DOHH2 (cell line): Measurements from ENCODE around the gene ARL6.

Source experiments
- H3F3A ChIP-seq: fragments of 200-600 bp; sonication (generic), shearing (Covaris generic); 2 replicates; pipeline ENCODE4 v1.6.0; 2016; ENCODE audit warnings: antibody characterized with exemption, mild to moderate bottlenecking; ENCODE audit not compliant: control insufficient read depth, insufficient read depth
- H3K27ac ChIP-seq: fragments of 200-600 bp; sonication (generic); 2 replicates; pipeline ENCODE4 v1.5.1; 2014; ENCODE audit warnings: low read depth, mild to moderate bottlenecking, low read length, moderate library complexity
- H3K27me3 ChIP-seq: fragments of 200-600 bp; sonication (generic); 2 replicates; pipeline ENCODE4 v1.6.1; 2014; ENCODE audit warnings: mild to moderate bottlenecking, low read length, mixed read lengths; ENCODE audit not compliant: control insufficient read depth
- H3K36me3 ChIP-seq: fragments of 200-600 bp; sonication (generic); 2 replicates; pipeline ENCODE4 v1.6.1; 2014; ENCODE audit warnings: mild to moderate bottlenecking, low read length, moderate library complexity, mixed read lengths; ENCODE audit not compliant: control insufficient read depth
- H3K4me1 ChIP-seq: fragments of 200-600 bp; sonication (generic); 2 replicates; pipeline ENCODE4 v1.6.1; 2014; ENCODE audit warnings: mild to moderate bottlenecking, low read length, mixed read lengths; ENCODE audit not compliant: control insufficient read depth
- H3K4me2 ChIP-seq: fragments of 200-600 bp; sonication (generic); 2 replicates; pipeline ENCODE4 v1.6.0; 2014; ENCODE audit warnings: mild to moderate bottlenecking, low read length, moderate library complexity
- H3K4me3 ChIP-seq: fragments of 200-600 bp; sonication (generic); 2 replicates; pipeline ENCODE4 v1.5.1; 2014; ENCODE audit warnings: mild to moderate bottlenecking, low read length, mixed read lengths
- H3K79me2 ChIP-seq: fragments of 200-600 bp; sonication (generic); 2 replicates; pipeline ENCODE4 v1.6.1; 2014; ENCODE audit warnings: mild to moderate bottlenecking, low read length, mixed read lengths; ENCODE audit not compliant: control insufficient read depth
- H3K9me2 ChIP-seq: fragments of 200-600 bp; sonication (generic); replicated peaks from 2 replicates; pipeline ENCODE4 v1.6.1; 2014; ENCODE audit warnings: mild to moderate bottlenecking, low read length, mixed read lengths; ENCODE audit not compliant: control insufficient read depth
- H3K9me3 ChIP-seq: fragments of 200-600 bp; sonication (generic); 2 replicates; pipeline ENCODE4 v1.6.1; 2014; ENCODE audit warnings: antibody characterized with exemption, low read length, mixed read lengths; ENCODE audit not compliant: control insufficient read depth, insufficient read depth
- H4K20me1 ChIP-seq: fragments of 200-600 bp; sonication (generic); 2 replicates; pipeline ENCODE4 v1.6.0; 2014; ENCODE audit warnings: low read depth, mild to moderate bottlenecking, antibody characterized with exemption, low read length, moderate library complexity; ENCODE audit not compliant: control insufficient read depth, insufficient read depth
- EZH2phosphoT487 ChIP-seq: fragments of 200-600 bp; sonication (generic); IDR thresholded peaks from 2 replicates; pipeline ENCODE4 v1.6.1; 2017; ENCODE audit warnings: borderline replicate concordance, mild to moderate bottlenecking, antibody characterized with exemption, low read length, moderate library complexity, mixed read lengths
- TF ChIP-seq, protein P1 (sequence below): fragments of 200-600 bp; sonication (generic); IDR thresholded peaks from one replicate; pipeline ENCODE4 v1.5.1; 2014; ENCODE audit warnings: antibody characterized with exemption, mild to moderate bottlenecking, low read depth, low read length; ENCODE audit not compliant: poor library complexity, severe bottlenecking

The ARL6 gene

GRCh38 chr3:97827741-97828471 lies 63.3 kb downstream of the ARL6 start:
- Histone ChIP-seq H3K27ac (no peak overlapping the region), H3K9me3 (no peaks in the 10 kb centered on the region), H3K36me3 (no peaks in the 10 kb centered on the region), H4K20me1 (no peaks in the 10 kb centered on the region), H3K4me3 (no peak overlapping the region), H3K4me2 (no peak overlapping the region), H3F3A (0 out of 2 replicates have a peak, but pooled peaks cover 3% of the 10 kb centered on the region), H3K4me1 (peaks cover 7% of the 10 kb centered on the region), H3K9me2 (no peaks in the 10 kb centered on the region), H3K79me2 (no peaks in the 10 kb centered on the region), H3K27me3 (peaks cover 14% of the 10 kb centered on the region)
- TF ChIP-seq EZH2phosphoT487: no peak
- TF ChIP-seq, protein P1, sequence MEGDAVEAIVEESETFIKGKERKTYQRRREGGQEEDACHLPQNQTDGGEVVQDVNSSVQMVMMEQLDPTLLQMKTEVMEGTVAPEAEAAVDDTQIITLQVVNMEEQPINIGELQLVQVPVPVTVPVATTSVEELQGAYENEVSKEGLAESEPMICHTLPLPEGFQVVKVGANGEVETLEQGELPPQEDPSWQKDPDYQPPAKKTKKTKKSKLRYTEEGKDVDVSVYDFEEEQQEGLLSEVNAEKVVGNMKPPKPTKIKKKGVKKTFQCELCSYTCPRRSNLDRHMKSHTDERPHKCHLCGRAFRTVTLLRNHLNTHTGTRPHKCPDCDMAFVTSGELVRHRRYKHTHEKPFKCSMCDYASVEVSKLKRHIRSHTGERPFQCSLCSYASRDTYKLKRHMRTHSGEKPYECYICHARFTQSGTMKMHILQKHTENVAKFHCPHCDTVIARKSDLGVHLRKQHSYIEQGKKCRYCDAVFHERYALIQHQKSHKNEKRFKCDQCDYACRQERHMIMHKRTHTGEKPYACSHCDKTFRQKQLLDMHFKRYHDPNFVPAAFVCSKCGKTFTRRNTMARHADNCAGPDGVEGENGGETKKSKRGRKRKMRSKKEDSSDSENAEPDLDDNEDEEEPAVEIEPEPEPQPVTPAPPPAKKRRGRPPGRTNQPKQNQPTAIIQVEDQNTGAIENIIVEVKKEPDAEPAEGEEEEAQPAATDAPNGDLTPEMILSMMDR: no peak

DNA sequence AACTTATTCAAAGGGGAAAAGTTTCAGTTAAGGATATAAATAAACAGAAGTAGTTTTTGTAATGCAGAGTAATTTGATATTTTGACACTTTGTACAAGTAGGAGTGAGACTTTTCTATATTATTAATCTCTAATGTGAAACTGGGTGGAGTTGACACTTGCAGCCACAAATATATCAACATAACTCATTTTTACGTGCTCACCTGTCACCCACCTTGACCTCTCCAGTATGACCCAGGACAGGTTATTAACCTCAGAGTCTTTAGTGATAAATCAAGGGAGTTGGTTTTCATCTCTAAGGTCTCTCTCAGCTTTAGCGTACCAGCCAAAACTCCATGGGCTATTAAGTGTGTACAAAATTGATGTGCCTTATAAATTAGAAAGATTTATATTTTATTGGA lies 64.6 kb downstream of the ARL6 start:
- no peak for TF ChIP-seq EZH2phosphoT487
- TF ChIP-seq, protein P1: no peak
- no peak overlapping the region for H3K27ac ChIP-seq
- no peaks in the 10 kb centered on the region for H4K20me1 ChIP-seq
- no peak overlapping the region for H3K4me3 ChIP-seq
- H3K79me2 ChIP-seq: no peaks in the 10 kb centered on the region
- H3F3A ChIP-seq: no peaks in the 10 kb centered on the region
- H3K9me2 ChIP-seq: no peaks in the 10 kb centered on the region
- no peaks in the 10 kb centered on the region for H3K9me3 ChIP-seq
- no peaks in the 10 kb centered on the region for H3K4me1 ChIP-seq
- no peaks in the 10 kb centered on the region for H3K36me3 ChIP-seq
- H3K27me3 ChIP-seq: peaks cover 5% of the 10 kb centered on the region; the same call in 1 of the 2 replicates
- no peak overlapping the region for H3K4me2 ChIP-seq

- no peaks in the 10 kb centered on the region for H3K9me2 ChIP-seq
- H3F3A ChIP-seq: no peaks in the 10 kb centered on the region
- no peaks in the 10 kb centered on the region for H3K36me3 ChIP-seq
- no peaks in the 10 kb centered on the region for H3K9me3 ChIP-seq
- no peak overlapping the region for H3K4me2 ChIP-seq
- H3K4me3 ChIP-seq: no peak overlapping the region
- no peaks in the 10 kb centered on the region for H3K4me1 ChIP-seq
- TF ChIP-seq, protein P1: no peak
- TF ChIP-seq EZH2phosphoT487: no peak
- no peak overlapping the region for H3K27ac ChIP-seq
- no peaks in the 10 kb centered on the region for H3K27me3 ChIP-seq
- no peaks in the 10 kb centered on the region for H3K79me2 ChIP-seq
- H4K20me1 ChIP-seq: no peaks in the 10 kb centered on the region
Observed at GRCh38 chr3:97830638-97831037, 66.1 kb downstream of the ARL6 start.
